Thoracic aorta (tissue), 2 donors: ENCODE results near the gene USP47. TPM values are rescaled to one million over a fixed set of nuclear protein-coding genes. Genes with fewer than 3 reads are reported as not detected.

Source experiments
- ATAC-seq: fragments of 150-250 bp; one replicate; pipeline ENCODE4 v1.8.0; 2017; ENCODE audit warnings: low read depth; ENCODE audit not compliant: insufficient number of reproducible peaks, low FRiP score
- DNase-seq: peaks from one replicate; pipeline ENCODE4 v3.0.0-alpha.2; 2020; ENCODE audit warnings: low spot score
- H3K27ac ChIP-seq, 2 donors: fragments of 200-600 bp; sonication (generic); 1 replicate in 1 of 2; 2 replicates in 1 of 2; pipeline ENCODE4 v1.5.1; 2016; ENCODE audit warnings: mild to moderate bottlenecking in 2 of 2, moderate library complexity in 2 of 2
- H3K27me3 ChIP-seq: fragments of 200-600 bp; sonication (generic); replicated peaks from 2 replicates; pipeline ENCODE4 v1.6.0; 2016; ENCODE audit warnings: mild to moderate bottlenecking; ENCODE audit not compliant: insufficient read depth
- H3K36me3 ChIP-seq: fragments of 200-600 bp; sonication (generic); one replicate; pipeline ENCODE4 v1.5.1; 2016
- H3K4me1 ChIP-seq, 2 donors: fragments of 200-600 bp; sonication (generic); 1 replicate in 1 of 2; 2 replicates in 1 of 2; pipeline versions ENCODE4 v1.5.1 to v1.6.0; 2016; ENCODE audit warnings: low read depth in 2 of 2, mild to moderate bottlenecking in 1 of 2; ENCODE audit not compliant: control insufficient read depth in 1 of 2
- H3K4me3 ChIP-seq: fragments of 200-600 bp; sonication (generic); 2 replicates; pipeline ENCODE4 v1.5.1; 2016; ENCODE audit warnings: mild to moderate bottlenecking
- H3K9me3 ChIP-seq: fragments of 200-600 bp; sonication (generic); 2 replicates; pipeline ENCODE4 v1.5.1; 2016
- CTCF ChIP-seq: fragments of 200-600 bp; sonication (generic); IDR thresholded peaks from one replicate; pipeline ENCODE4 v1.5.1; 2019; ENCODE audit warnings: antibody characterized with exemption
- total RNA-seq, 2 donors: library from RNA; depleted of rRNA; stranded (reverse); fragments of >200 nt; gene quantifications; one replicate each; pipeline versions ENCODE4 v1.1.0 to v1.2.3, GENCODE V29; 2016

USP47 gene
- total RNA-seq, 2 donors from 2014 or later, result 55.0 to 86.4 TPM

DNA sequence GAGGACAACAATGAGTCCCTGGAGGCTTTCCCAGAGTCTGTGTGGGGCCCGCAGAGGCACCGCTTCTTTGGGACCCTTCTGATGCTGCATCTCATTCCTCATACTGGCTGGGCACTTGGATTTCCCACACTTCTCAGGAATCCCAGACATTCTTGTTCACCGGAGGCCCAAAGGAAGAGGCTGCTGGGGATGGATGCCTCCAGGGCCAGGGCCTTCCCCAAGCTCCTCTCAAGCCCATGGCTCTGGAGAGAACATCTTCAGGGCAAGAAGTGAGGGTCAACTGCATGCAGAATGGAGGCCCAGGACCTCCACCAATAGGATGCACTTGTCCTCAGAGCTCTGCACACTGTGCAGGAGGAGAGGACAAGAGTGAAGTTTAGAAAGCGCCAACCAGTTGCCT is 132.1 kb downstream of the USP47 start:
- Histone ChIP-seq H3K27me3 (no peaks in the 10 kb centered on the region), H3K9me3 (no peaks in the 10 kb centered on the region), H3K4me3 (no peak overlapping the region), H3K4me1 (peaks cover 58 to 95% of the 10 kb centered on the region in 2 donors), H3K36me3 (no peaks in the 10 kb centered on the region), H3K27ac (peak overlapping the region; percentile 77 to 96)
- TF ChIP-seq CTCF, result no peak
- no peak for ATAC-seq
- DNase-seq, result no peak

- peaks cover 72 to 95% of the 10 kb centered on the region in 2 donors for H3K4me1 ChIP-seq
- no peak for ATAC-seq
- H3K27me3 ChIP-seq, result no peaks in the 10 kb centered on the region
- no peaks in the 10 kb centered on the region for H3K36me3 ChIP-seq
- H3K27ac ChIP-seq, result peak overlapping the region; percentile 77 to 96
- no peak overlapping the region for H3K4me3 ChIP-seq
- no peaks in the 10 kb centered on the region for H3K9me3 ChIP-seq
- TF ChIP-seq CTCF, result no peak
- DNase-seq, result no peak
Measured at GRCh38 chr11:11975201-11976092, 133.7 kb downstream of the USP47 start.

DNA sequence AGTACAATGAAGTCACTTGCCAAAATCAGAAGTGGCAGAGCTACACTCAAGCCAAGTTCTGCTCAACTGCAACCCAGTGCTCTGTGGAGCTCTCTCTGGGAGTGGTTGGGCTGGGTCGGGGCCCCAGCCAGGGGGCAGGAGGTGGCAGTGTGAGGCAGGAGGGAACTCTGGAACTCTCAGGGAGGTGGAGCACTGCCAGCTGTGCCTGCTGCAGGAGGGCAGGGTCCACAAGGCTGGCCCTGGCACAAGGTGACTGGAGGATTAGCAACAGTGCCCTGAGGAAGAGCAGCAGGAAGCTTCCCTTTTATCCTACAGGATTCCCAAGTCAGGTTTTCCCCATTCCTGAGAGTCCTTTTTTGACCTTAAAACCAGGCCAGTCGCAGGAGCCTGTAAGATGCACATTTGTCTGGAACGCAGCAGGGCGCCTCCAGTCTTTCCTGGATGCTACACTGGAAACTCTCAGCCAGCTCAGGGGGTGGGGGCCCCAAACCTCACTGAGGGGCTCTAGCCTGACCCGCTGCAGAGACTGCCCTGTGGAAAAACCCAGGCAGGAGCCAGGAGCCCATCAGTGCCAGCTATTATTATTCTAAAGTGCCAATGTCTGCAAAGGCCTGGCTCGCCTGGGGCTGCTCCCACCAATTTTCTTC is 134.8 kb downstream of the USP47 start:
- Histone ChIP-seq H3K9me3 (no peaks in the 10 kb centered on the region), H3K4me1 (peaks cover 74 to 100% of the 10 kb centered on the region in 2 donors), H3K36me3 (no peaks in the 10 kb centered on the region), H3K27me3 (no peaks in the 10 kb centered on the region), H3K27ac (peak overlapping the region; percentile 77 to 96), H3K4me3 (peak overlapping the region; percentile 14)
- DNase-seq (no peak), ATAC-seq (no peak)
- no peak for TF ChIP-seq CTCF

DNA sequence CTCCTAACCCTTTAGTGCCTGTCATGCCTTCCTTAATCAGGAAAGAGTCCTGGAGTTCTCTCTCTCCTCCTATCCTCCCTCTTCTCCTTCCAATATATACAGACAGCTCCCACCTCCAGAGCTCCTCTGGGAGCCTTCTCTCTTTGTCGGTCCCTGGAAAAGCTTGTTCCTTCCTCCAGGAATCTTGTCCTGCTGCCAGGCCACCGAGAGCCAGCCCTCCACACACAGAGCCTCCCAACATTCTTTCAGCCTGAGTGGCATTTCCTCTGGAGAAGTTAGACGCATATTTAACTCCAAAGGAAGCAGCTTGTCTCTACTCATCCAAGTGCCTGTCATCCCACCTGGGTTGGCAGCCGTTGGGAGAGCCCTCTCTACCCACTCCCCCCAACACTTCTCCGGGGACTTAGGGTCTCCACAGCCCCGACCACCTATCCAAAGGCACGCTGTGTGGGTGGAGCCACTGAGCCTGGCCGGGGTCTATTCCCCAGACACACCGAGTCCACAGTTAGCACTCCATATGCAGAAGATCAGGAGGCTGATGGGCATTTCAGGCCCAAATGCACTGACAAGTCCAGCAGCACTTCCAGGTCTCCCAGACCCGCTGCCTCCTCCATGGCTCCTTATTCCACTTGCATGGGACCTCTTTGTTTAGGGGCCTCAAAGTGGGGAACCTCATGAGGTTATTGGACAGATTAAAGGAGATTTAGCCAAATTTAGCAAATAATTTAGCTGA is 135.6 kb downstream of the USP47 start:
- Histone ChIP-seq H3K4me1 (peaks cover 76 to 99% of the 10 kb centered on the region in 2 donors), H3K27ac (peak overlapping the region; percentile 77 to 96), H3K9me3 (no peaks in the 10 kb centered on the region), H3K4me3 (peak overlapping the region; percentile 14), H3K27me3 (no peaks in the 10 kb centered on the region), H3K36me3 (no peaks in the 10 kb centered on the region)
- ATAC-seq, result peak; percentile 16
- DNase-seq, result peak; percentile 45
- TF ChIP-seq CTCF, result no peak
